HepG2 (cell line): ENCODE results near the gene ACTL7B. TPM values are rescaled to one million over a fixed set of nuclear protein-coding genes. Genes with fewer than 3 reads are reported as not detected.
A peak's percentile ranks its signal among the peaks of the same experiment; 100 is the strongest.

Experiments used
- BRCA1 ChIP-seq: sonication (generic); formaldehyde crosslinking; IDR thresholded peaks from 2 replicates; pipeline ENCODE4 v1.4.0; 2020; ENCODE audit warnings: missing genetic modification reagents
- IKZF4 ChIP-seq: sonication (generic); formaldehyde crosslinking; IDR thresholded peaks from 2 replicates; pipeline ENCODE4 v1.5.1; 2020; ENCODE audit warnings: borderline replicate concordance, mild to moderate bottlenecking, low read depth, missing genetic modification reagents; ENCODE audit errors: not compliant biosample characterization
- PAXIP1 ChIP-seq: sonication (generic); formaldehyde crosslinking; conservative IDR thresholded peaks from 2 replicates; pipeline ENCODE4 v1.4.0; 2020; ENCODE audit warnings: mild to moderate bottlenecking, missing genetic modification reagents, moderate library complexity
- PPARG ChIP-seq: conservative IDR thresholded peaks from 2 replicates; pipeline ENCODE4 v1.6.1; 2016; ENCODE audit warnings: missing biosample characterization, missing genetic modification reagents
- TCF7 ChIP-seq: sonication (generic); IDR thresholded peaks from 2 replicates; pipeline ENCODE4 v1.6.1; 2016; ENCODE audit warnings: antibody characterized with exemption, low read depth
- ZBED4 ChIP-seq: sonication (generic); formaldehyde crosslinking; IDR thresholded peaks from 2 replicates; pipeline ENCODE4 v1.4.0; 2020; ENCODE audit warnings: missing genetic modification reagents, borderline replicate concordance
- ZBTB7B ChIP-seq: sonication (generic); formaldehyde crosslinking; IDR thresholded peaks from 2 replicates; pipeline ENCODE4 v1.4.0; 2020; ENCODE audit warnings: missing genetic modification reagents
- ZNF629 ChIP-seq: sonication (generic); formaldehyde crosslinking; conservative IDR thresholded peaks from 2 replicates; pipeline ENCODE4 v1.5.0; 2020; ENCODE audit warnings: missing genetic modification reagents
- ZNF7 ChIP-seq: IDR thresholded peaks from 2 replicates; pipeline ENCODE4 v1.6.1; 2016; ENCODE audit warnings: missing biosample characterization, missing genetic modification reagents
- ZNF710 ChIP-seq: sonication (generic); formaldehyde crosslinking; IDR thresholded peaks from 2 replicates; pipeline ENCODE4 v1.5.0; 2020; ENCODE audit warnings: mild to moderate bottlenecking, missing genetic modification reagents, borderline replicate concordance
- polyA plus RNA-seq, 8 experiments: library from polyadenylated mRNA; depleted of rRNA in 3 of 8; stranded (reverse) in 7 of 8; unstranded in 1 of 8; fragments of >200 nt; fragmentation: Illumina TruSeq in 4 of 8; extraction: Trizol in 4 of 8; gene quantifications; 2 replicates each; pipeline versions ENCODE4 v1.2.1 to v1.2.3, GENCODE V29; 2011 to 2016; ENCODE audit warnings: low read depth in 4 of 8, missing spikeins in 1 of 8, mixed read lengths in 1 of 8; ENCODE audit not compliant: insufficient read depth in 1 of 8
- total RNA-seq, 5 experiments: library from RNA; depleted of rRNA; stranded (reverse); fragments of >200 nt; fragmentation: Illumina TruSeq; extraction: Trizol; gene quantifications; 2 replicates each; pipeline ENCODE4 v1.2.3, GENCODE V29; 2016; ENCODE audit warnings: low read depth in 1 of 5
- TF ChIP-seq, protein P1 (sequence below): sonication (generic); formaldehyde crosslinking; IDR thresholded peaks from 2 replicates; pipeline ENCODE4 v1.4.0; 2020; ENCODE audit warnings: missing genetic modification reagents
- TF ChIP-seq, protein P2 (sequence below): sonication (generic); formaldehyde crosslinking; conservative IDR thresholded peaks from 2 replicates; pipeline ENCODE4 v1.4.0; 2020; ENCODE audit warnings: missing genetic modification reagents

Gene ACTL7B
- total and polyA plus RNA-seq, 2 of the 13 experiments (the other 11 are each of a cell fraction or from before 2014, with no cell fraction given): 0.07 to 0.11 TPM

GRCh38 chr9:108816037-108816436 is 39.7 kb downstream of the ACTL7B start (continued):
- no peak for TF ChIP-seq ZBED4 (CRISPR knock-in tag)
- TF ChIP-seq, protein P1, sequence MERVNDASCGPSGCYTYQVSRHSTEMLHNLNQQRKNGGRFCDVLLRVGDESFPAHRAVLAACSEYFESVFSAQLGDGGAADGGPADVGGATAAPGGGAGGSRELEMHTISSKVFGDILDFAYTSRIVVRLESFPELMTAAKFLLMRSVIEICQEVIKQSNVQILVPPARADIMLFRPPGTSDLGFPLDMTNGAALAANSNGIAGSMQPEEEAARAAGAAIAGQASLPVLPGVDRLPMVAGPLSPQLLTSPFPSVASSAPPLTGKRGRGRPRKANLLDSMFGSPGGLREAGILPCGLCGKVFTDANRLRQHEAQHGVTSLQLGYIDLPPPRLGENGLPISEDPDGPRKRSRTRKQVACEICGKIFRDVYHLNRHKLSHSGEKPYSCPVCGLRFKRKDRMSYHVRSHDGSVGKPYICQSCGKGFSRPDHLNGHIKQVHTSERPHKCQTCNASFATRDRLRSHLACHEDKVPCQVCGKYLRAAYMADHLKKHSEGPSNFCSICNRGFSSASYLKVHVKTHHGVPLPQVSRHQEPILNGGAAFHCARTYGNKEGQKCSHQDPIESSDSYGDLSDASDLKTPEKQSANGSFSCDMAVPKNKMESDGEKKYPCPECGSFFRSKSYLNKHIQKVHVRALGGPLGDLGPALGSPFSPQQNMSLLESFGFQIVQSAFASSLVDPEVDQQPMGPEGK: peak; percentile 99
- TF ChIP-seq IKZF4 (CRISPR knock-in tag): no peak
- TF ChIP-seq PAXIP1 (CRISPR knock-in tag): peak; percentile 42; the same call in 1 of the 2 replicates
- 0 out of 2 replicates have a peak, but pooled peaks have one; percentile 40 for TF ChIP-seq PPARG
- 0 out of 2 replicates have a peak, but pooled peaks have one; percentile 22 for TF ChIP-seq ZNF629 (CRISPR knock-in tag)
- TF ChIP-seq ZNF7 (CRISPR knock-in tag): peak; percentile 98
- TF ChIP-seq ZNF710 (CRISPR knock-in tag): peak; percentile 58; the same call in 1 of the 2 replicates
- TF ChIP-seq, protein P2, sequence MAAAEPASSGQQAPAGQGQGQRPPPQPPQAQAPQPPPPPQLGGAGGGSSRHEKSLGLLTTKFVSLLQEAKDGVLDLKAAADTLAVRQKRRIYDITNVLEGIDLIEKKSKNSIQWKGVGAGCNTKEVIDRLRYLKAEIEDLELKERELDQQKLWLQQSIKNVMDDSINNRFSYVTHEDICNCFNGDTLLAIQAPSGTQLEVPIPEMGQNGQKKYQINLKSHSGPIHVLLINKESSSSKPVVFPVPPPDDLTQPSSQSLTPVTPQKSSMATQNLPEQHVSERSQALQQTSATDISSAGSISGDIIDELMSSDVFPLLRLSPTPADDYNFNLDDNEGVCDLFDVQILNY: no peak
- TF ChIP-seq TCF7: peak; percentile 76
- peak; percentile 51; the same call in 1 of the 2 replicates for TF ChIP-seq ZBTB7B (CRISPR knock-in tag)
- TF ChIP-seq BRCA1 (CRISPR knock-in tag): no peak
